HG03469 (cell line): ENCODE data around the gene ETAA1.

Experiments used
- ATAC-seq: cut with Tn5 transposase; IDR thresholded peaks from one replicate; pipeline ENCODE4 v1.9.1; 2021; ENCODE audit warnings: mild to moderate bottlenecking, moderate library complexity, moderate number of reproducible peaks; ENCODE audit not compliant: unreplicated experiment

The ETAA1 gene

DNA sequence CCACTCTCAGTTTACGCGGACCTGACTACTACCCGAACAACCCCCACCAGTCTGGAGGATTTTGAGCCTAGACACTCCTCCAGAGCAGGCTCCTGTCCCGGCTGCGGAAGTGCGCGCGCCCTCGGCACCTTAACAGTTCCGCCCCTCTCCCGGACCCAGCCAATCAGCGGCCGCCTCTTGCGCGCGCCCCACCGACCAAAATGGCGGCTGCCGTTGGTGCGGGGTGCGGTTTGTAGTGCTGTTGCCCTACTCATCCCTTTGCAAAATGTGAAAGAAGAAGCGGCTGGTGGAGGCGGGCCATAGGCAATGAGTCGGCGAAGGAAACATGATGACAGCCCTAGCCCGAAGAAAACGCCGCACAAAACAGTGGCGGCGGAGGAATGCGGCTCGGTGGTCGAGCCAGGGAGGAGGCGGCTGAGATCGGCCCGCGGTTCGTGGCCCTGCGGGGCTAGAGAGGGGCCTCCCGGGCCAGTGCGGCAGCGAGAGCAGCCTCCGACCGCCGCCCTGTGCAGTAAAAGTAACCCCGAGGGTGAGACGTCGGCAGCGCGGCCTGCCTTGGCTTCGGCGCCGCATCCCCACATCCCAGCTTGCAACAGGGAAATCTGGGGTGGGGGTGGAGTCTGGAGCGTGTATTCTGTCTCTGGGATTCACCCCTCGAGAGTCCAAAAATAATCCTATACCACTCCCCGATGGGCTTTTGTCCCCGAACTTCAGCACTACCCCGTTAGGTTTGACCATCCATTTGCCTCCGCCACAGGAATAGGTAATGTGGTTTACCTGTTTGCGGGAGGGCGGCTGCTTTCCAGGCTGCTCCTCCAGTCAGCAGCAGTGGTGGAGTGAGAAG, at the start of gene ETAA1:
Gene ETAA1, plus strand, starts transcription at position 191 of the 844 bp plus-strand sequence. Its CDS starts 116 bp downstream, at position 307.
- ATAC-seq, result peak; percentile 99

DNA sequence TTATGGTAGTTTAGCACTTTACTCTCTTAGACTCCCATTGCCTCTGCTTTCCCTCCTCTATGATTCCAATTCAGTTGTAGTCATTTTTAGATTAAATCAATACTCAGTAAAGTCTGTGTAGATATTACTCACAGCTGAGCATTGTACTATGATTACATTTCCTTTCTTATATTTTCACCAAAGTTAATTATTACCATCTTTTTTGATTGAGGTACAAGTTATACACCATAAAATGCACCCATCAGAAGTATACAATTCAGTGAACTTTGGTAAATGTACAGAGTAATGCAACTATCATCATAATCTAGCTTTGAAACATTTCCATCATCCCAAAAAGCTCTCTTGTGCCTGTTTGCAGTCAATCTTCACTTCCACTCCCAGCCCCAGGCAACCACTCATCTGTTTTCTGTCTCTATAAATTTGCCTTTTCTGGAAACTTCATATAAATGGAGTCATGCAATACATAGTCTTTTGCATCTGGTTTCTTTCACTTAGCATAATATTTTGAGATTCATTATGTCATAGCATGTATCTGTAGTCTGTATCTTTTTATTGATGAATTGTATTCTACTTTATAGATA, 30.2 kb upstream of the ETAA1 start:
- ATAC-seq, result no peak

DNA sequence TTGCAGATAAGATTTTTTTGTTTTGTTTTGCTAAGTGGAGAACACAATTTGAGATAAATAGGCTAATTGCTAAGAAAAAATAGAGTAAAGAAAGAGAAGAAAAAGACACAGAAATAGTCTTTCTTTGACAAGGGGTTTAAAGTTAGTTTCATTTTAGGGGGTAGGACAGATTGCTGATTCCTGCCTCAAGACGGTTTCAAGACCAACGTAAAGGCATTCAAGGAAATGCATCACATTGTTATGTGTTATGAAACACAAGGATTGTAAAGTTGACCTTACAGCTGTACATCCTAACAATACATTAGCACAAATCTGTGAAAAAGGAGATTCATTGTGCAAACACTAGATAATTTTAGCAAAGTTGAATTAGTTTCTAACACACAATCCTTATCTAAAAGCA, 22.7 kb upstream of the ETAA1 start:
- ATAC-seq, result no peak

DNA sequence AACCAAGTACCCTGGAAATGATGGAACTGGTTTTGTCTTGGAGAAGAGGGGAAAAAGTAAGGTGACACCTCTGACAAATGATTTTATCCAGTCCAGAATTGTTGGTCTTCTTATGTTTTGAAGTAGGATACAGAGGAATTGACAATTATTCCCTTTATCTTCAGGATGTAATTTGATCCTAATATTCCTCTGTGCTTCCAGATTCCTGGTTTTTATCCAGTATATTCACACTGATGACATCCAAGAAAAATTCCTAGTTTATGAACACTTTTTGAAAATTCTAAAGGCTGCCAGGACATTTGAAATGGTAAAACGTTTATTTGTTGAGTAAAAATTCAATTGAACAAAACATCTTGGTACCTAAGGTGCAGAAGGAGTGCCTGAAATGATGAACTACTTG, 22.2 kb upstream of the ETAA1 start:
- ATAC-seq, result no peak

DNA sequence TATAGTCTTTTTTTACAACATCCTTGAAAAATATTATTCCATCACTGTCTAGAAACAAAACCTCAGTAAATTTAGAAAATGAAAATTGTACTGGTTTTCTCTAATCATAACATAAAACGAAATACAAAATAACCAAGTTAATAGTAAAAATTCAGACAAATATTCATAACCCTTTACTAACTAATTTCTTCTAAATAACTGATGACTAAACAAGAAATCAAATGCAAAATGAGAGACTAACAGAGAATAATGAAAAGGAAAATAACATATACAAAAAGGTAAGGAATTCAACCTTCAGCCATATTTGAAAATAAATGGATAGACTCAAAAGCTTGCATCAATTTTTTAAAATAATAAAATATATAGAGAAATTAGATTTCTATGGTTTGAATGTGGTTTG, 18.6 kb upstream of the ETAA1 start:
- no peak for ATAC-seq

DNA sequence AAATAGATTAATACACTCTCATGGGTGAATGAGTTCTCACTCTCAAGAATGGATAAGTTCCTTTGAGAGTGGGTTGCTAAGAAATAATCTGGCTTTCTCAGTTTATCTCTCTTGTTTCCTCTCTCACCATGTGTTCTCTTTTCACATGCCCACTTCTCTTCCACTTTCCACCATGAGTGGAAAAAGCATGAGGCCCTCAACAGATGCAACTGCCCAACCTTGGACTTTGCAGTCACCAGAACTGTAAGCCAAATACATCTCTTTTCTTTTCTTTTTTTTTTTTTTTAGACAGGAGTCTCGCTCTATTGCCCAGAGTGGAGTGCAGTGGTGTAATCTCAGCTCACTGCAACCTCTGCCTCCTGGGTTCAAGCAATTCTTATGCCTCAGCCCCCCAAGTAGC, 18.1 kb upstream of the ETAA1 start:
- no peak for ATAC-seq

DNA sequence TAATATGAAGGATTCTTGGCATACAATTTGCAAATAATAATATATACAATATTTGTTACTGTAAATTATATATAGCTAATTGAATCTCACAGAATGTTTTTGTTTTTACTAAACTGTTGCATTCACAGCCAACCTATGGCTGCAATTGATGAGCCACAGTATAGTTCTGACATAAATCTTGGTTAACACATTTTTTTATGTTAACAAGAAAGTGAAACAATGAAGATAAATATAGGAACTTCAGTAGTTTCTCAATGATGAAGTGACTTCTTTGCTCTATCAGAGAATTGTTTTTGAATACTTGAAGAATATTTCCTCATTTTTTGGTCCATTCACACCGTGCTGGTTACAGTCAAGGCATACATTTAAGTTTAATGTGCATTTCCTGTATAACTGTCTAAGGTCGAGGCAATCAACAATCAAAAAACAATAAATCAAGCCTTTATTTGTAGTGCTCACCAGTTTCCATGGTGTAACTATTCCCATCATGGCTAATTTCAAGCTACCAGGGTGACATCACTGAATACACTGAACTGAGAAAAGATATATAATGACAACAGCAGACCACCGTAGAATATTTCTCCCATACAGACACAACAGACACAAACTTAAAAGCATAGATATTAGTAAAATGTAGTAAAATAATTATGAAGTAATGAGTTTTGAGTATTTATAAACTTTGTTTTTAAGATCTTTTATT, 12.9 kb upstream of the ETAA1 start:
- no peak for ATAC-seq

DNA sequence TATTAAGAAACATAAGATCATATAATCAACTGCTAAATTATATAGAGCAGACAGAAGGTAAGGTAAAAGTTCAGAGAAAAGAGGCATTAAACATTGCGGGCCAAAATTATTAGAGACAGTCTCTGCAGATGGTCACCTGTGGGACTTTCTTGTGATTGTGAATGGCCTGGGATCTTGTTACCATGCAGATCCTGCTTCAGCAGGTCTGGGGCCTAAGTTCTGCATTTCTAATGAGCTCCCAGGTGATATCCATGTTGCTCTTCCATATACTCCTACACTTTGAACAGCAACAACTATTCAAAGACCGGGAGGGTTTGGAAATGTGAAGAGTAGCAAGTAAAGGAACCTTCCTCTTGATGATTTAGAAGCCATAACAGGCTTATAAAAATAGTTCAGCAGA, 8.5 kb upstream of the ETAA1 start:
- ATAC-seq, result no peak

DNA sequence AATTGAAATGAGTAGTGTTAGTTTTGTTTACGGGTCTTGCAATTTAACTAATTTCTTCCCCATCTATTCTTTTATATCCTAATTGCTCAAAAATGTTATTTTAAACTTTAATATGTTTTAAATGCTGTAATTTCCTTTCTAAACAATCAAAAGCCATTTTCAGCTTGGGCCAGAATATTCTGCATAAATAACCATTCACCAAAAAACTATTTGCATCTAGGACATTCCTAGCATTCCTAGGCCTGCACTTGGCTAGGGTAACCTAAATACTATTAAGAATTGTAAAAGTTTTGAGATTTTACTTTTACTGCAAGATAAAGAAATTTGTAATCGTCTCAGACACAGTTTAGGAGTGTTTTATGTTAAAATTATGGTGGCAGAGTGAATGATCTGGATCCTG, 7.8 kb upstream of the ETAA1 start:
- no peak for ATAC-seq

DNA sequence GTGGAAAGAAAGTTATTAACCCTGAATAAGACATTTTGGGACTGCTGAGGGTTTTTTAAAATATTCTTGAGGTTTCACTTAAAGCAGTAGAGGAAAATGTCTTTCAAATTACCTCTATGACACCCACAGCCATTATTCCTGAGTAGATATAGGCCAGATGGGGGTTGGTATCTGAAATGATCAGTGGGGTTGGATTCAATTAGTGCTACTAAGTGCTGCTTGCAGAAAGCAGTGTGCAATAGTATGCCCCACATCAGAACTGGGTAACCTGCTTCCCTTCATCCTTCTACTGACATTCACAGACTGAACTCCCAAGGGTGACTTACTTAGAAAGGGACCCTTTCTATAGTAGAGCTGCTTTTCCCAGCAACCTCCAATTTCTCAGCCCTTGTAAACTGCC, 7.3 kb upstream of the ETAA1 start:
- ATAC-seq, result no peak

DNA sequence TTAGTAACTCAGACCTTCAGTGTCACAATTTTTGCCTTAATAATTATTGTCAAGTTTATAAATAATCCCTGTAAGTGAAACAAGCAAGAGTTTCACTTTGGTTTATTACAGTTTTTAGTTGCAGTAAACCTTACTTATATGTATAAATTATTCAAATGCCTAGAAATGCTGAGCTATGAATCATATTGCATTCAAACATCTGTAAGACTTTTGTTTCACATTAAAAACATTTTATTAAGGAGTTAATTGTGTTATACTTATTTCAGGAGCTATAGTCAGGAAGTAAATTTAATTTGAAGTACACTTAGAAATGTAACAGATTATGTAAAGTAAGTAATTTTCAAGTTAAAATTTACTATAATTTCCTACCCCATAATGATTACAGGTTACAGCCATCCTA, 3.9 kb upstream of the ETAA1 start:
- ATAC-seq, result no peak

DNA sequence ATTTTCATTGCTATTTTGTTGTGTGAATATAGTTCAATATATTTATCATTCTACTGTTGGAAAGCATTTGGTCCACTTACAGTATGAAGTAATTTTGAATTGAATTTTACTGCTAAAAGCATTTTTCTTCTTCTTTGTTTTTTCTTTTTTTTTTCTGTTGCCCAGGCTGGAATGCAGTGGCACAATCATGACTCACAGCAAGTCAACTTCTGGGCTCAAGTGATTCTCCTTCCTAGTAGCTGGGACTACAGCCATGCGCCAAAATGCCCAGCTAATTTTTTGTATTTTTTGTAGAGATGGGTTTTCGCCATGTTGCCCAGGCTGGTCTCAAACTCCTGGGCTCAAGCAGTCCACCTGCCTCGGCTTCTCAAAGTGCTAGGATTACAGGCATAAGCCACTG, 2.4 kb upstream of the ETAA1 start:
- ATAC-seq, result no peak

DNA sequence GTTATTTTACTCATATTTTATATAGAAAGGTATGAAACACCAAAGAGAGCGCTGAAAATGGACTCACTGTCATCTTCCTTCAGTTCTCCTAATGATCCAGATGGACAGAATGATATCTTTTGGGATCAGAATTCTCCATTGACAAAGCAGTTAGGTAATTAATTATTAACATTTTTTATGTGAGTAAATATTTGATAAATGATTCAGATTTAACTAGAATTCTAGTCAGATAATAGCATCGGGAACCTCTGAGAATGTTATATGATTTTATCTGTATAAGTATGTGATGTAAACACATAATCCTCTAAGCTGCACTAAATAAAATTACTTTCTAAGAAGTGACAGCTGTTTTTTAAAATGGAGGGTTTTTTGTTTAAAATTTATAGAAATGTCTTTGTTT, 2.0 kb downstream of the ETAA1 start:
- no peak for ATAC-seq

DNA sequence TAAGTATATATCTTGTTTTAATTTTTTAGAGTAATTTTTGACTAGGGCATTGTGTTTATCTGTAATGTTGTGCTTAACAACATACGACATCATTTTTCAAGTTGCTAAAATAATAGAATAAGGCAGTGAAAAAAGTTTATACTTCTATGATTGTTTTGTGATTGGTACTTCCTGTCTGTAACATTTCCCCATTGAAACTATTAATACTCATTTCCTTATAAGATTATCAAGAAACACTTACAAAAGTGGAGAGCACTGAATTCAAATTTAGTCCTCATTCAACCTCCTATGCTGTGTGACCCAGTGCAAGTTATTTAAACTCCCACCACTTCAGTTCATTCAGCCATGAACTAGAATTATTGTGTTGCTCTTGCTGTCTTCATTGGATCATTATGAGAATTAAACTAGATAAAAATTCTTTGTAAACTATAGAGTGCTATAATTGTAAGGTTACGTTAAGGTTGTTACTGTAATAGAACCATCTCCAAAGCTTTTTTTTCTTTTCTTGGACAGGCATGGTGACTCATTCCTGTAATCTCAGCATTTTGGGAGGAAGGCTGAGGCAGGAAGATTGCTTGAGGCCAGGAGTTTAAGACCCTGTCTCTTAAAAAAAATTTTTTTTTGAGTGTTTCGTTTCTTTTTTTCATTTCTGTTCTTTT, 2.8 kb downstream of the ETAA1 start:
- no peak for ATAC-seq

DNA sequence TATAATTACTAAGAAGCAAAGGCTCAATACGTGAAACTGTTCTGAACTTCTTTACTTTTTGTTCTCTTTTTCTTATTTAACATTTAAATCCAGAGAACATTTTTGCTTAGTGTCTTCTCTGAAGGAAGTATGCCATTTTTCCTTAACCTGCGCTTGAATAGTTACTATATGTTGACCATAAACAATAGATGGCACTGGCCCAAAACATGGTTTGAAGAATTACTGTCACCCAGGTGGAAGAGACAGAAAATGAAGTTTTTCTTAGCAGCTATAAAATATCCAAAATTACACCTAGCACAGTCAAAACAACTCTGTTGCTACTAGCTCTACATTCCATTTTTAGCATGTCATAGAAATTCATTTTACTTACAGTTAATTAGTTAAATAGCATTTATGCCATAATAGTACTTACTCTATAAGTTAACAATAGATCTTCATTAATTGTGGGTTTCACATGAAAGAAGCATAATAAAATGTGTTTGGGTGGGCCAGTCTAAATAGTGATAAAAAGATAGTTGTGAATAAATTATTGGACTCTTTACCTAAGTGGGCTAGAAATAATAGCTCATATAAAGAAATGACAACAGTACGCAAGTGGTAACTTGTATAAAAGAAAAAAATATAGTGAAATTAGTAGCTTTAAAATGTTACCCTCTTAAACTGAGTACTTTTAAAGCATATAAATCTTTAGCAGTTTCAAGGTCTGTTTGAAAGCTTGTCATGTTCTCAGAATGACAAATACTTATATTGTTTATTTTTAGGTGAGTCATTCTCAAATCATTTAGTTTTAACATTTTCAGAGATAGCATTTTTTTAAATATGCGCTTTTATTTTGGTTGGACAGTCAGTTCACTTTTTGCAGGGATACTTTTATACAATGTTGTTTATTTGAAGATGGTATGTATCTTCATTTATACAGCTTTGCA, 3.7 kb downstream of the ETAA1 start:
- no peak for ATAC-seq

DNA sequence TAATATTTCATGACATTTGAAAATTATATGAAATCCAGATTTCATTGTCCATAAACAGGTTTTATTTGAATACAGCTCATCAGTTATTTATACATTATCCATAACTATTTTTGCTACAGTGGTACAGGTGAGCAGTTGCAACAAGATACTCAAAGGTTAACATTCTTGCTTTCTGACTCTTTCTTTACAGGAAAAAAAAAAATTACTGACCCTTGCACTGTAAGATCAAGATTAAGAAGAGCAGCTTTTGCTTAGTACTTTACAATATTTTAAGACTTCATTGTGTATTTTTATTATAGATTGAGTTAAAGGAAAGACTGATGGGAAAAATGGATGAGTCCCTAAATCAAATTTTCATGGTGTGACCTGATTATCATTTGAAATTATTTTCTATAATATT, 11.2 kb downstream of the ETAA1 start:
- ATAC-seq, result no peak

DNA sequence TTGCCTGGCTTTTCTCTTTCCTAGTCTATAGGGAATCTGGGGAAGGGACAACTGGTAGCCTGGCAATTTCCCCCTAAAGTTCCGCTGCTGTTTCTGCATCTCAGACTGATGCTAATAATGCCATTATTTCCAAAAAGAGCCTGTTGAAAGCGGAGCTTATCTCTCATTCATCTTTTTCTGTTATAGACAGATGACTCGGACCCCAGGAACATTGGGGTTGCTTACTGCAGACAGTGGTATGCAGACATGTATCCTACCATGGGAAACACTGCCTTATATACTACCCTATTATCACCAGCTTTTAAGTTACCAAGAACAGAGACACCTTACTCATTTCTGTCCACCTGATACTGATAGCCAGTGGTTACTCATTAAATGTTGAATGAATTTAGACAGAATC, 15.3 kb downstream of the ETAA1 start:
- ATAC-seq, result no peak

DNA sequence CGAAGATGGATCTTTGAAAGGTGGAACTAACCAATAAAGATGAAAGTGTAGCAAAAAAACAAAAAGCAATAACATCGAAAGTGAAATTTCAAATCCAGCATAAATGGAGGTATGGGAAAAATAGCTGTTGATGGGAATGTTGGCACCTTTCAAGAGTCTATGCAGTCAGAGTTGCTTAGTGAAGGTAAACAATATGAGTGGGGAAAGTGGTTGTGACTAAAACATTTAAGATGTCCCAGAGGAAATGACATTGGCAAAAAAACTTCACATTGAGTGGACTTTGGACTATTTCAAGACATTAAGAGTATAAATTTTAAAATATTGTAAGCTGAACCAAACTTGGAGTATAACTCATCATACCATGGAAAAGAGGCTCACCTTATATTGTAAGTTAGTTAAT, 17.7 kb downstream of the ETAA1 start:
- ATAC-seq, result no peak

DNA sequence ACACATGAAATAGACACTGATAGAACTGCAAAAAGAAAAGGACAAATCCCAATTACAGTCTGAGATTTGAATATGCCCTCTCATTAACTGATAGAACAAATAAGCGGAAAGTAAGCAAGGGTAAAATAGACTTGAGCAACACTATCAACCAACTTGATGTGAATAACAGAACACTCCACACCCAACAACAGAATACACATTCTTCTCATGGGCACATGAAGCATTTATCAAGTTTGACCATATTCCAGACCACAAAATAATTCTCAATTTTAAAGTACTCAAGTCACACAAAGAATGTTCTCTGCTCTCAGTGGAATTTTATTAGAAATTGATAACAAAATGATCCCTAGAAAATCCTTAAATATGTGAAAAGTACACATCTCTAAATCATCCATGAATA, 19.0 kb downstream of the ETAA1 start:
- no peak for ATAC-seq

DNA sequence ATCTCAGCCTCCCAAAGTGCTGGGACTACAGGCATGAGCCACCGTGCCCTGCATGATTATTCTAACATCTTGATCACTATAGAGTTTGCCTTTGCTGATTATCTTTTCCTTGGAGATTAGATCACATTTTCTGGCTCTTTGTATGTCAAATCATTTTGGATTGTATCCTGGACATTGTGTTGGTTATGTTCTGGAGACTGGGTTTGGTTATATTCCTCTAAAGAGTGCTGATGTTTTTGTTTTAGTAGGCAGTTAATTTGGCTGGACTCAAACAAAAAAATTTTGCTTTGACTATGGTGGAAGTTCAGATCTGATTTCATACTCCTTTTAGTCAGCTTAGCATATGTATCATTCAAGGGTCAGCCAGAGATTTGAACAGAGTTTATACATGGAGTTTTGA, 26.4 kb downstream of the ETAA1 start:
- ATAC-seq, result no peak

DNA sequence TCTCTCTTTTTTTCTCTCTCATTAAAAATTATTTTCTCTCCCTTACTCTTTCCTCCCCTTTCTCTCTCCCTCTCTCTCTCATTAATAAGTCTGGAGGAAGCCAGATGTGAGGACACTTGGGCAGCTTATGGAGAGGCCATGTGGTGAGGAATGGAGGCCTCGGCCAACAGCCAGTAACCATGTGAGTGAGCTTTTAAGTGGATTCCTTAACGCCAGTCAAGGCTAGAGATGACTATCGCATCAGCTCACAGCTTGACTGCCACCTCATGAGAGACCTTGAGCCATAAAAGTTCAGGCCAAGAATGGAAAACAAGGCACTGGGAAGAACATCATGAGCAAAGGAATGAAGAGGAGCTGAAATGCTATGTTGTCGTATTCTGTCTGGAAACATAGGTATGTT, 39.1 kb downstream of the ETAA1 start:
- no peak for ATAC-seq
